GM21737 (cell line): ENCODE data around the gene INTS4.
"Not testable (repeated sequence)": the region's sequence is repeated elsewhere in the genome, so short reads cannot be mapped to it uniquely, and the experiment has no call there.

Experiments used
- ATAC-seq: cut with Tn5 transposase; IDR thresholded peaks from one replicate; pipeline ENCODE4 v1.9.1; 2021; ENCODE audit warnings: mild to moderate bottlenecking, moderate library complexity; ENCODE audit not compliant: unreplicated experiment

The INTS4 gene

DNA sequence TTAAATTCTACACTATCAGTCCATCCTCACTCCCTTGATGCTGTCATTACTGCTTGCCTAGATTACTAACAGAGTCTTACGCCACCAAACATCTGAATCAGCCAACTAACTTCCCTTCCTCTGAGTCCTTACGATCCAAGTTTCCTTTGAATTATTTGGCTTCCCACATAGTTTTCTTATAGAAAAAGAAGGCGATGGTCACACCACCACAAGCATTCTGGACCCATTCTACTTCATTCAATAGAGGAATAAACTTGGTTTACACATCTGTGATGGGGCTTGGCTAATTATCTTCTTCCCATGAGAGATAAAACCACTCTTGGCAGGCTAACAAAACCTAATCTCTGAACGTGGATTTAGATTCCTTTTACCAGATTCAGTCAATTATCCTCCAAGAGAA is 35.0 kb downstream of the INTS4 start:
- no peak for ATAC-seq

- ATAC-seq, result not testable (repeated sequence)
Observed at GRCh38 chr11:77958583-77959177, 35.8 kb downstream of the INTS4 start.

DNA sequence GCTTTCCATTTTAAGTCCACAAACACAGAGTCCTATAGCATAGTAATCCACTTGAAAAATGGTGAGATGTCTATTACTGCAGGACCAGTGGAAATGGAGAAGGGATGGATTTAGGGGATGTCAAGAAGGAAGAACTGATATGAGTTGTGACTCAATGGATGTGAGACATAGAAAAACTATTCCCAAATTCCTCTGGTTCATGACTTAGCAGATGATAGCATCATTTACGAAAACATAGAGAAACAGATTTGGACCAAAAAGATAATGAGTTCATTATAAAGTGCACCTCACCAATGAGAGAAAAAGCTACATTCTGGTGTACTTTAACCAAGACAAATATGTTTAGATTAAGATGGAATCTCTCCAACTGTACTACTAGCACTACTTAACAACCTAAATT is 51.2 kb downstream of the INTS4 start:
- not testable (repeated sequence) for ATAC-seq

DNA sequence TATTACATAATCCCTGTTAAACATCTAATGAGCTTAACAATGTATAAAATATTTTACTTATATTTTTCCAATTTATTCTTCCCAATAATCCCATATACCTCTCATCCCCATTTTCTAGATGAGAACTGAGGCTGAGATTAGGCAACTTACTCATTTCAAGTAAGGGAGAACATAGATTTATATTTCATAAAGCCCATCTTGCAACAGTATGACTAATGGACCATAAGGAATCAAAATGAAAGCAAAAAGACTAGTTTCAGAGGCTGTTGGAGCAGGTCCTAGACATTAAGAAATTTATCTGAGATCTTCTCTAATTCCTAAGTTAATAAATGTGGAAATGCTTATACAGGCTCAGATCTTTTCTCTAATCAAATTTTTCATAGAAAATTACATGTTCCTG is 52.0 kb downstream of the INTS4 start:
- not testable (repeated sequence) for ATAC-seq

GRCh38 chr11:77933596-77933995 is 60.9 kb downstream of the INTS4 start:
- not testable (repeated sequence) for ATAC-seq

GRCh38 chr11:77930334-77931208 is 63.9 kb downstream of the INTS4 start:
- ATAC-seq, result not testable (repeated sequence)

- ATAC-seq, result not testable (repeated sequence)
Observed at GRCh38 chr11:77917713-77918112, 76.8 kb downstream of the INTS4 start.

DNA sequence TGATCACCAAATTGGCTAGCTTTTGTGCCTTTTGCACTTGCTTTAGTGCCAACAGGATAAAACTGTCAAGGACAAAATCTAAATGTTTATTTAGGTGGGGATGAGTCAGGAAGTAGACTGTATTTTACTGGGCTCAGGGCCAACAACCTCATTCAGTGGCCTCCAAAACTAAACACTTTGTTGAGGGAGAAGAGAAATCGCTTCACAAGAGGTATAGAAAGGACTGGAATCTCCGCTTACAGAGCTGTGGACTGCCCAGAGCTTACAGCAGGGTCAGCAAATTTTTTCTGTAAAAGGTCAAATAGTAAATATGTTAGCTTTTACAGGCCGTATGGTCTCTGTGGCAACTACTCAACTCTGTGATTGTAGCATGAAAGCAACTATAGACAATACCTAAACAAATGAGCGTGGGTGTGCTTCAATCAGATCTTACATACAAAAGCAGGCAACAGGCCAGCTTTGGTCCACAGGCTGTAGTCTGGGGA is 80.1 kb downstream of the INTS4 start:
- ATAC-seq, result not testable (repeated sequence)

DNA sequence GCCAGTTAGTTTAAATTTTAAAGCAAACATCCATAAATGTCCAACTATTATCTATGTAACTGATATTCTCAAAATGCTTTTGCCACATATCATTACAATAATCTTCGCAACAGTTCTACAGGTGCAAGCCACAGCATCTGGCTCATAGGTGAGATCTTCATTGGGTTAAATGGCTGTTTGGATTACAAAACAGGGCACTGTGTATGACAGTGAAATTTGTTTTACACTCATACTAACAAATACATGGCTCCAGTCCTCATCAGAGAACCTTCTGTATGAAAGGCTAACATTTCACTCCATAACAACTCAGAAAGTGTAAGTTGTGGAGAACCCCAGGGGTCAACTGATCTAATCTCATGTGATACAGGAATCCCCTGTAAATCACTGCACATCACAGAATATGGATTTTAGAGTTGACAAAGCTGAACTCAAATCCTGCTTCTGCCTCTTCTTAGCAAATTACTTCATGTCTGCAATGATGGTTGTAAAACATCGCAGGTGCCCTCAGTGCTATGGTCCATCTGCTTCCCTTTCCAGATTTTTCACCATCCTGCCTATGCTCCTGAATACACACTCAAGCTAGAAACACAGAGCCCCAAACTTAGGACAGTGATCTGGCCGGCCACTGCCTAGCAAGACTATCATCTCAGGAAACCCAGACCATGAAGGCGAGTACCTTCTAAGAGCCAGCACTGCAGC is 80.7 kb downstream of the INTS4 start:
- not testable (repeated sequence) for ATAC-seq

GRCh38 chr11:77910828-77911227 is 83.6 kb downstream of the INTS4 start:
- not testable (repeated sequence) for ATAC-seq

DNA sequence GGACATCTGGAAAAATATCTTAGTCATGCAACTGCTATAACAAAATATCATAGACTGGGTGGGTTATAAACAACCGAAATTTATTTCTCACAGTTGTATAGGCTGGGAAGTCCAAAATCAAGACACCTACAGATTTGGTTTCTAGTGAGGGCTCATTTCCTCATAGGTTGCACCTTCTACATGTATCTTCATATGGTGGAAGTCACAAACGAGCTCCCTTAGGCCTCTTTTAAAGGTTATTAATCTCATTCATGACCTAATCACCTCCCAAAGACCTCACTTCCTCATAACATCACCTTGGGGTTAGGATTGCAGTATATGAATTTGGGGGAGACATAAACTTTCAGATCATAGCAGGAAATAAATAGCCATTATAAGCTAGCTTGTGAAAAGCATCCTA is 85.2 kb downstream of the INTS4 start:
- ATAC-seq, result no peak

- ATAC-seq, result no peak
Observed at GRCh38 chr11:77908835-77909234, 85.6 kb downstream of the INTS4 start.

DNA sequence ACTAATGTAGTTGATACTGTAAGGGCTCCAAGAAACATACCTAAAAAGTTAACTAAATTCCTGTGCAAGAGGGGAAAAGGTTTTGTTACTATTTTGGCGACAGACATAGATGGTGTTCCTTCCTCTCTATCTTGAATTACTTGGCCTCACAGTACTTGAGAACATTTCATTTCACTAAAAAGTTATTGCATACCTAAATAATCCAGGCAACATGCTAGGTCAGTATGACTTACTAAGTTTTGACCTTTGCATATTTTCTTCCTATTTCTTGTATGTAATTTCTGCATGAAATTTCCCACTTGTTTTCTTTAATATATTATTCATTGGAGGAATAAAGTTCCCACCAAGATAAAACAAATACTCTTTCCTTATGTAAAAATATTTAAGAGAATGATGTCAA is 99.5 kb downstream of the INTS4 start:
- not testable (repeated sequence) for ATAC-seq

DNA sequence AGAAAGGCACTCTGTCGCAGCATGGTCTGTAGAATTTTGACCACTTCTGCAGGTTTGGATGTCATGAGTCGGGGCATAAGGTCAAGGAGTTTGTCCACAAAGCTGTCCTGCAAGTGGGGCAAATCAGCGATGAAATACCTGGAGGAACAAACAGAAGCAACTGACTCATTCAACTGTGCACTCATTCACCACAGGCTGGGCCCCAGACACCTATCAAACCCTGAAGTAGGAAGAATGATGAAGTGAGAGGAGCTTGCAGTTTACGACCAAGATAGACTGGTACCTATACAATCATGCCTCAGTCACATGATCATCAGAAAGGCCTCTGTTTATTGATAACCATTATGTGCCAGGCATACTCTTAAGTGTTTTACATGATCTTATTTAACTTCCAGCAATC is 102.8 kb downstream of the INTS4 start:
- not testable (repeated sequence) for ATAC-seq

GRCh38 chr11:77891256-77891655 is 103.2 kb downstream of the INTS4 start:
- ATAC-seq, result not testable (repeated sequence)

- ATAC-seq, result not testable (repeated sequence)
Observed at GRCh38 chr11:77890619-77891056, 103.8 kb downstream of the INTS4 start.

- ATAC-seq, result not testable (repeated sequence)
Observed at GRCh38 chr11:77890100-77890614, 104.3 kb downstream of the INTS4 start.

GRCh38 chr11:77889045-77889444 is 105.4 kb downstream of the INTS4 start:
- ATAC-seq, result not testable (repeated sequence)

DNA sequence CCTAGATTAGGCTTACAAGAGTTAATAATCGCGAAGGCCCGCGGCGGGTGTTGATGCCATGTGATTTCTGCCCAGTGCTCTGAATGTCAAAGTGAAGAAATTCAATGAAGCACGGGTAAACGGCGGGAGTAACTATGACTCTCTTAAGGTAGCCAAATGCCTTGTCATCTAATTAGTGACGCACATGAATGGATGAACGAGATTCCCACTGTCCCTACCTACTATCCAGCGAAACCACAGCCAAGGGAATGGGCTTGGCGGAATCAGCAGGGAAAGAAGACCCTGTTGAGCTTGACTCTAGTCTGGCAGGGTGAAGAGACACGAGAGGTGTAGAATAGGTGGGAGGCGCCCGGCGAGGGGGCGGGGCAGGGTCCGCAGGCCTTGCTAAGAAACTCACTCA is 108.1 kb downstream of the INTS4 start:
- ATAC-seq, result no peak

- ATAC-seq, result no peak
Observed at GRCh38 chr11:77884829-77885190, 109.7 kb downstream of the INTS4 start.

DNA sequence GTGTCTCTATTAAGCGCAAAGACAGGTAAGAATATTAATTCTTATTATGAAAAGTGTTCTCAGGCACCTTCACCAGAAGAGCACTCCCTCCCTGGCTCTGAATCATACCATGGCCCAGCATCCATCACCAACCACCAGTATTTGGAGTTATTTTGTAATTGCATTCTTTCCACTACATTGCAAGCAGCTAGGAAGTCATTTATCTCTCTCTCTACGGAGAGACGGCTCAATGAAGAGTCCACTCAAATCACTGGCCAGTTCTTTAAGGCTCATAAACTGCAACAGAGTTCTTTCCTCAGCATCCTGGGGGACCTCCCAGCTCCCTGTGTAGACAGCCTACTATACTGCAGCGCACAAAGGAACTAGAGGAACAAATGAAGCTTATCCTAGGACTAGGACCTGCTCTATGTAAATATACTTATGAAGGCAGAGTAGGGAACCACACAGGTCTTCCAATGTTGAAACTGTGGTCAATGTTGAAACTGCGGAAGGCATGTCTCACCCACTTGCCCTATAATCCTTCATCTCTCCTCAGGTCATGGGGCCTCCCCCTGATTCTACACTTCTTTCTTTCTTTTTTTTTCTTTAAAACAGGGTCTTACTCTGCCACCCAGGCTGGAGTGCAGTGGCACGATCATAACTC is 110.2 kb downstream of the INTS4 start:
- no peak for ATAC-seq
